Muscle of leg (tissue), 11 donors: Measurements from ENCODE around the gene TXNDC16. TPM values are rescaled to one million over a fixed set of nuclear protein-coding genes. Genes with fewer than 3 reads are reported as not detected.
"Not testable (repeated sequence)": the region's sequence is repeated elsewhere in the genome, so short reads cannot be mapped to it uniquely, and the experiment has no call there.

Experiments
- DNase-seq: peaks from one replicate; pipeline ENCODE4 v3.0.0; 2013
- H3K27ac ChIP-seq: one replicate; pipeline ENCODE4 v1.5.1; 2013; ENCODE audit warnings: mild to moderate bottlenecking, low read length, control low read depth
- H3K27me3 ChIP-seq: one replicate; pipeline ENCODE4 v1.6.1; 2013; ENCODE audit warnings: low read length; ENCODE audit not compliant: control insufficient read depth, insufficient read depth
- H3K36me3 ChIP-seq: one replicate; pipeline ENCODE4 v1.6.1; 2013; ENCODE audit warnings: low read length; ENCODE audit not compliant: control insufficient read depth, insufficient read depth
- H3K4me1 ChIP-seq: one replicate; pipeline ENCODE4 v1.6.1; 2013; ENCODE audit warnings: low read length; ENCODE audit not compliant: control insufficient read depth, insufficient read depth
- H3K4me3 ChIP-seq: one replicate; pipeline ENCODE4 v1.5.1; 2013; ENCODE audit warnings: low read length, control low read depth
- H3K9me3 ChIP-seq: replicated peaks from 2 replicates; pipeline ENCODE4 v1.6.1; 2013; ENCODE audit warnings: low read depth, low read length; ENCODE audit not compliant: control insufficient read depth
- WGBS: methylation state at CpG from one replicate; pipeline ENCODE4 v1.1.5; 2013; ENCODE audit warnings: missing lambda C conversion rate; ENCODE audit not compliant: insufficient coverage; 5-methylcytosine and 5-hydroxymethylcytosine counted together
- polyA plus RNA-seq, 8 donors: library from polyadenylated mRNA; unstranded; fragments of 120-200 nt; gene quantifications; one replicate each; pipeline versions ENCODE4 v1.2.1 to v1.2.3, GENCODE V29; 2013; ENCODE audit warnings: inconsistent platforms in 1 of 8, low replicate concordance in 1 of 8; ENCODE audit not compliant: insufficient read length in 8 of 8, insufficient read depth in 1 of 8
- total RNA-seq: library from RNA; stranded (reverse); fragments of 120-200 nt; gene quantifications from one replicate; pipeline ENCODE4 v1.2.4, GENCODE V29; 2013

Gene TXNDC16
- total and polyA plus RNA-seq, 9 donors, result 4.9 to 9.4 (median 6.3) TPM

GRCh38 chr14:52568454-52568853 lies 16.1 kb upstream of the TXNDC16 start:
- H3K27ac ChIP-seq, H3K27me3 ChIP-seq, H3K4me1 ChIP-seq, H3K4me3 ChIP-seq, DNase-seq, H3K36me3 ChIP-seq: not testable (repeated sequence)
- 96% methylated on average over 6 of the region's 7 CpGs for WGBS
- H3K9me3 ChIP-seq, result peaks cover 10% of the 10 kb centered on the region

GRCh38 chr14:52563120-52563519 lies 10.8 kb upstream of the TXNDC16 start:
- WGBS, result 79% methylated on average over 2 of the region's 2 CpGs
- no peaks in the 10 kb centered on the region for H3K4me1 ChIP-seq
- no peak for DNase-seq

GRCh38 chr14:52558688-52559087 lies 6.4 kb upstream of the TXNDC16 start:
- no CpG with 5 or more reads among the region's 2 CpGs for WGBS
- DNase-seq, result no peak
- H3K4me1 ChIP-seq, result peaks cover 4% of the 10 kb centered on the region
- H3K9me3 ChIP-seq, result peaks cover 6% of the 10 kb centered on the region
- H3K4me3 ChIP-seq, result no peak overlapping the region
- H3K27ac ChIP-seq, result no peak overlapping the region
- H3K27me3 ChIP-seq, result no peaks in the 10 kb centered on the region
- no peaks in the 10 kb centered on the region for H3K36me3 ChIP-seq

More at GRCh38 chr14:52563120-52563519, 10.8 kb upstream of the TXNDC16 start:
- Histone ChIP-seq H3K27me3 (no peaks in the 10 kb centered on the region), H3K9me3 (peaks cover 4% of the 10 kb centered on the region), H3K27ac (no peak overlapping the region), H3K36me3 (no peaks in the 10 kb centered on the region), H3K4me3 (no peak overlapping the region)

GRCh38 chr14:52553671-52554575 lies 1.6 kb upstream of the TXNDC16 start:
- WGBS, result 0% methylated on average over 15 of the region's 22 CpGs
- Histone ChIP-seq H3K27ac (peak overlapping the region; percentile 74), H3K4me3 (peak overlapping the region; percentile 67), H3K4me1 (peaks cover 12% of the 10 kb centered on the region), H3K9me3 (peaks cover 6% of the 10 kb centered on the region), H3K27me3 (no peaks in the 10 kb centered on the region), H3K36me3 (no peaks in the 10 kb centered on the region)
- DNase-seq, result peak; percentile 96

- Histone ChIP-seq H3K4me3 (peak overlapping the region; percentile 67), H3K9me3 (peaks cover 2% of the 10 kb centered on the region), H3K36me3 (no peaks in the 10 kb centered on the region), H3K4me1 (peaks cover 12% of the 10 kb centered on the region), H3K27ac (peak overlapping the region; percentile 87), H3K27me3 (no peaks in the 10 kb centered on the region)
- peak; percentile 37 for DNase-seq
- WGBS, result under 1% methylated on average over 59 of the region's 69 CpGs
Observed at GRCh38 chr14:52553002-52553670, 831 bp upstream of the TXNDC16 start.

GRCh38 chr14:52551696-52552062 lies 626 bp downstream of the TXNDC16 start:
- H3K4me1 ChIP-seq, result peaks cover 12% of the 10 kb centered on the region
- H3K36me3 ChIP-seq, result no peaks in the 10 kb centered on the region
- H3K27me3 ChIP-seq, result no peaks in the 10 kb centered on the region
- peak overlapping the region; percentile 74 for H3K4me3 ChIP-seq
- H3K27ac ChIP-seq, result peak overlapping the region; percentile 87
- no peaks in the 10 kb centered on the region for H3K9me3 ChIP-seq
- WGBS, result 2% methylated on average over 6 of the region's 8 CpGs
- DNase-seq, result peak; percentile 69

DNA sequence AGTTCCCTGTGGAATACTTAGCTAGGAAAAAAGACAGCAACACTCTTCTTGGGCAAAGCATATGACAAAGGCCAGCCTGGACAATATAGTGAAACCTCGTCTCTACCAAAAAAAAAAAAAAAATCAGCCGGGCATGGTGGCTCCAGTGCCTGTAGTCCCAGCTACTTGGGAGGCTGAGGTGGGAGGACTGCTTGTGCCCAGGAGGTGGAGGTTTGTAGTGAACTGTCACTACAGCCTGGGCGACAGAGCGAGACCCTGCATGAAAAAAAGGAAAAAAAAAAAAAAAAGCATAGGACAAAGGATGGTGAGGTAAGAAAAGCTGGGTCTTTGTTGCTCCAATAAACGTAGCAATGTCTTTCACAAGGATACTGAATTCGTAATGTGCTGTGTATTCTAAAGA lies 1.1 kb downstream of the TXNDC16 start:
- no peak for DNase-seq
- peaks cover 12% of the 10 kb centered on the region for H3K4me1 ChIP-seq
- H3K27ac ChIP-seq, result peak overlapping the region; percentile 87
- 62% methylated on average over 3 of the region's 6 CpGs for WGBS
- H3K27me3 ChIP-seq, result no peaks in the 10 kb centered on the region
- no peaks in the 10 kb centered on the region for H3K36me3 ChIP-seq
- H3K4me3 ChIP-seq, result peak overlapping the region; percentile 74
- no peaks in the 10 kb centered on the region for H3K9me3 ChIP-seq

DNA sequence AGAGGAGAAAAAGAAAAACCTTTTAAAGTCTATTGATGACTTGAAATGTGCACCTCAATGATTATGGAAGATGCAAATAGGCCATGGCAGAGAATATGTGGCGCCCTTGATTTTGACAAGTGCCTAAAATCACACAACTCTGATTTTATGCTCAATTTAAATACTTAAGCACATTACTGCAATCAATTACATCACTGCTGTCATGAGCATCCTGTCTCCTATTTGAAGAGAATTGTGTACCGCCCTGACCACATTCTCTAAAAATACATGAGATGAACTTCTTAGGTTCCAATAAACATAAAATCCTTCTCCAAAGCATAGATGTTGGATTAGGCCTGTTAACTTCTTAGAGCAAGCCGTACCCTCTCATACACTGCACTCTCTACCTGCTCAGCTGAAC lies 1.6 kb downstream of the TXNDC16 start:
- no peak overlapping the region for H3K4me3 ChIP-seq
- H3K9me3 ChIP-seq, result no peaks in the 10 kb centered on the region
- peaks cover 12% of the 10 kb centered on the region for H3K4me1 ChIP-seq
- WGBS, result no CpG with 5 or more reads among the region's 3 CpGs
- no peak for DNase-seq
- H3K36me3 ChIP-seq, result no peaks in the 10 kb centered on the region
- H3K27me3 ChIP-seq, result no peaks in the 10 kb centered on the region
- no peak overlapping the region for H3K27ac ChIP-seq

- H3K27me3 ChIP-seq, result no peaks in the 10 kb centered on the region
- peaks cover 6% of the 10 kb centered on the region for H3K4me1 ChIP-seq
- H3K27ac ChIP-seq, result no peak overlapping the region
- DNase-seq, result no peak
- no peaks in the 10 kb centered on the region for H3K36me3 ChIP-seq
- no CpG with 5 or more reads among the region's 3 CpGs for WGBS
- no peak overlapping the region for H3K4me3 ChIP-seq
- H3K9me3 ChIP-seq, result no peaks in the 10 kb centered on the region
Observed at GRCh38 chr14:52547526-52547925, 4.8 kb downstream of the TXNDC16 start.

GRCh38 chr14:52547027-52547426 lies 5.3 kb downstream of the TXNDC16 start:
- no peak overlapping the region for H3K4me3 ChIP-seq
- no CpG with 5 or more reads among the region's 2 CpGs for WGBS
- H3K27ac ChIP-seq, result no peak overlapping the region
- H3K36me3 ChIP-seq, result no peaks in the 10 kb centered on the region
- no peaks in the 10 kb centered on the region for H3K9me3 ChIP-seq
- H3K27me3 ChIP-seq, result no peaks in the 10 kb centered on the region
- H3K4me1 ChIP-seq, result peaks cover 6% of the 10 kb centered on the region
- DNase-seq, result no peak
